HepG2 (cell line): ENCODE measurements around the gene PRKN.

Source experiments
- AGO1 ChIP-seq: fragments of 200-400 bp; formaldehyde crosslinking; IDR thresholded peaks from 2 replicates; pipeline ENCODE4 v1.6.1; 2017; ENCODE audit warnings: mild to moderate bottlenecking, low read depth, low read length, moderate library complexity; ENCODE audit not compliant: poor library complexity, severe bottlenecking
- FOXJ3 ChIP-seq: sonication (generic); formaldehyde crosslinking; IDR thresholded peaks from 2 replicates; pipeline ENCODE4 v1.4.0; 2020; ENCODE audit warnings: missing genetic modification reagents, mild to moderate bottlenecking, borderline replicate concordance
- IRF2 ChIP-seq: IDR thresholded peaks from 2 replicates; pipeline ENCODE4 v1.6.1; 2018; ENCODE audit warnings: missing genetic modification reagents, missing compliant biosample characterization
- JUND ChIP-seq: sonication (generic); formaldehyde crosslinking; IDR thresholded peaks from 2 replicates; pipeline ENCODE4 v1.8.0; 2022; ENCODE audit warnings: mild to moderate bottlenecking, missing genetic modification reagents
- MAX ChIP-seq: IDR thresholded peaks from 2 replicates; pipeline ENCODE4 v1.6.1; 2012; ENCODE audit warnings: inconsistent platforms
- NR2C2 ChIP-seq: sonication (generic); formaldehyde crosslinking; IDR thresholded peaks from 2 replicates; pipeline ENCODE4 v1.4.0; 2020; ENCODE audit warnings: missing genetic modification reagents, mild to moderate bottlenecking, moderate library complexity, borderline replicate concordance
- TEF ChIP-seq: sonication (generic); formaldehyde crosslinking; IDR thresholded peaks from 2 replicates; pipeline ENCODE4 v1.5.0; 2020; ENCODE audit warnings: missing genetic modification reagents
- TF ChIP-seq, protein P1 (sequence below): sonication (generic); formaldehyde crosslinking; IDR thresholded peaks from 2 replicates; pipeline ENCODE4 v1.5.0; 2020; ENCODE audit warnings: mild to moderate bottlenecking, missing genetic modification reagents, moderate library complexity
- TF ChIP-seq, protein P2 (sequence below): sonication (generic); formaldehyde crosslinking; IDR thresholded peaks from 2 replicates; pipeline ENCODE4 v1.5.0; 2020; ENCODE audit warnings: missing genetic modification reagents

GRCh38 chr6:162056745-162057144, 670.8 kb downstream of the PRKN start:
- TF ChIP-seq JUND (no peak), FOXJ3 (CRISPR knock-in tag) (no peak), NR2C2 (no peak), AGO1 (no peak), IRF2 (CRISPR knock-in tag) (no peak), TEF (CRISPR knock-in tag) (no peak), MAX (no peak)
- TF ChIP-seq, protein P1, sequence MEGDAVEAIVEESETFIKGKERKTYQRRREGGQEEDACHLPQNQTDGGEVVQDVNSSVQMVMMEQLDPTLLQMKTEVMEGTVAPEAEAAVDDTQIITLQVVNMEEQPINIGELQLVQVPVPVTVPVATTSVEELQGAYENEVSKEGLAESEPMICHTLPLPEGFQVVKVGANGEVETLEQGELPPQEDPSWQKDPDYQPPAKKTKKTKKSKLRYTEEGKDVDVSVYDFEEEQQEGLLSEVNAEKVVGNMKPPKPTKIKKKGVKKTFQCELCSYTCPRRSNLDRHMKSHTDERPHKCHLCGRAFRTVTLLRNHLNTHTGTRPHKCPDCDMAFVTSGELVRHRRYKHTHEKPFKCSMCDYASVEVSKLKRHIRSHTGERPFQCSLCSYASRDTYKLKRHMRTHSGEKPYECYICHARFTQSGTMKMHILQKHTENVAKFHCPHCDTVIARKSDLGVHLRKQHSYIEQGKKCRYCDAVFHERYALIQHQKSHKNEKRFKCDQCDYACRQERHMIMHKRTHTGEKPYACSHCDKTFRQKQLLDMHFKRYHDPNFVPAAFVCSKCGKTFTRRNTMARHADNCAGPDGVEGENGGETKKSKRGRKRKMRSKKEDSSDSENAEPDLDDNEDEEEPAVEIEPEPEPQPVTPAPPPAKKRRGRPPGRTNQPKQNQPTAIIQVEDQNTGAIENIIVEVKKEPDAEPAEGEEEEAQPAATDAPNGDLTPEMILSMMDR (CRISPR knock-in tag): no peak
- TF ChIP-seq, protein P2, sequence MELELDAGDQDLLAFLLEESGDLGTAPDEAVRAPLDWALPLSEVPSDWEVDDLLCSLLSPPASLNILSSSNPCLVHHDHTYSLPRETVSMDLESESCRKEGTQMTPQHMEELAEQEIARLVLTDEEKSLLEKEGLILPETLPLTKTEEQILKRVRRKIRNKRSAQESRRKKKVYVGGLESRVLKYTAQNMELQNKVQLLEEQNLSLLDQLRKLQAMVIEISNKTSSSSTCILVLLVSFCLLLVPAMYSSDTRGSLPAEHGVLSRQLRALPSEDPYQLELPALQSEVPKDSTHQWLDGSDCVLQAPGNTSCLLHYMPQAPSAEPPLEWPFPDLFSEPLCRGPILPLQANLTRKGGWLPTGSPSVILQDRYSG: no peak
